H9 (cell line): ENCODE data around the gene GCC2. TPM values are rescaled to one million over a fixed set of nuclear protein-coding genes. Genes with fewer than 3 reads are reported as not detected.

Experiments
- total RNA-seq: library from RNA; stranded (reverse); gene quantifications from 2 replicates; pipeline ENCODE4 v1.2.1, GENCODE V29; 2021

The GCC2 gene
- total RNA-seq, 1 experiment from 2014 or later: 53.3 TPM

Other genes starting within 250 kb of the GCC2 start
- not detected in 2 replicates for gene SULT1C3, start 209.2 kb upstream of the GCC2 start, total RNA-seq
- 1.6 and 2.2 TPM in 2 replicates for gene SULT1C2, start 160.3 kb upstream of the GCC2 start, total RNA-seq
- gene SULT1C4, start 71.3 kb upstream of the GCC2 start, total RNA-seq: 0.86 and 0.96 TPM in 2 replicates
- 33.4 and 37.7 TPM in 2 replicates for gene LIMS1, start 85.3 kb downstream of the GCC2 start, total RNA-seq